ENCODE results near the gene CLK2.
"Not testable (repeated sequence)": the region's sequence is repeated elsewhere in the genome, so short reads cannot be mapped to it uniquely, and the experiment has no call there.

CLK2 gene

GRCh38 chr1:155241069-155241679, 32.1 kb downstream of the CLK2 start:
- peak; percentile 75 for DNase-seq

- DNase-seq: no peak
Measured at GRCh38 chr1:155236451-155236850, 36.9 kb downstream of the CLK2 start.

GRCh38 chr1:155235375-155235774, 37.9 kb downstream of the CLK2 start:
- not testable (repeated sequence) for DNase-seq

- DNase-seq: not testable (repeated sequence)
Measured at GRCh38 chr1:155233502-155233901, 39.8 kb downstream of the CLK2 start.

GRCh38 chr1:155232001-155232978, 41.0 kb downstream of the CLK2 start:
- DNase-seq: not testable (repeated sequence)

- not testable (repeated sequence) for DNase-seq
Measured at GRCh38 chr1:155231302-155231701, 42.0 kb downstream of the CLK2 start.

- no peak for DNase-seq
Measured at GRCh38 chr1:155228096-155228427, 45.2 kb downstream of the CLK2 start.

GRCh38 chr1:155227261-155228095, 45.8 kb downstream of the CLK2 start:
- DNase-seq: peak; percentile 100

GRCh38 chr1:155226910-155227260, 46.4 kb downstream of the CLK2 start:
- no peak for DNase-seq

- DNase-seq: peak; percentile 47
Measured at GRCh38 chr1:155226188-155226909, 47.0 kb downstream of the CLK2 start.

GRCh38 chr1:155225404-155225759, 47.9 kb downstream of the CLK2 start:
- DNase-seq: not testable (repeated sequence)

- DNase-seq: no peak
Measured at GRCh38 chr1:155223047-155223446, 50.3 kb downstream of the CLK2 start.

- DNase-seq: not testable (repeated sequence)
Measured at GRCh38 chr1:155220211-155220965, 52.9 kb downstream of the CLK2 start.

GRCh38 chr1:155219592-155220031, 53.7 kb downstream of the CLK2 start:
- no peak for DNase-seq

- DNase-seq: no peak
Measured at GRCh38 chr1:155218854-155219591, 54.3 kb downstream of the CLK2 start.

- DNase-seq: not testable (repeated sequence)
Measured at GRCh38 chr1:155214702-155215101, 58.6 kb downstream of the CLK2 start.

All from NCI-H2081 treated with DMSO at 0.1 percent for 48 hours (cell line).